Measurements from ENCODE around the gene CEP192.
"Not testable (repeated sequence)": the region's sequence is repeated elsewhere in the genome, so short reads cannot be mapped to it uniquely, and the experiment has no call there.

Gene CEP192

DNA sequence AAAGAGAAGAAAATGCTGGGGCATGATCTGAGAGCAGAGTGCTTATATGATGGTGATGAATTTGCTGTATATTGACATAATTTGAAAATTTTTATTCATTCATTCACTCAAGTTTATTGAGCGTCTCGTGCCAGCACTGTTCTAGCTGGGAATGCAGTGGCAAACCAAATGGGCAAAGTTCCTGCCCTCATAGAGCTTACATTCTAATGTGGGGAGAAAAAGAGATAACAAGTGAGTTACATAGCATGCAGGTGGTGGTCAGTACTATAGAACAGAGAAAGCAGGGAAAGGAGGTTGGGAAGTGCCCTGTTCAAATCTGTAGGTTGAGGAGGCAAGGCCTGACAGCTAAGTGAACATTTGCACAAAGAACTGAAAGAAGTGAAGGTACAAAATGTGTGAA, 4.3 kb downstream of the CEP192 start:
- no peak for DNase-seq

DNA sequence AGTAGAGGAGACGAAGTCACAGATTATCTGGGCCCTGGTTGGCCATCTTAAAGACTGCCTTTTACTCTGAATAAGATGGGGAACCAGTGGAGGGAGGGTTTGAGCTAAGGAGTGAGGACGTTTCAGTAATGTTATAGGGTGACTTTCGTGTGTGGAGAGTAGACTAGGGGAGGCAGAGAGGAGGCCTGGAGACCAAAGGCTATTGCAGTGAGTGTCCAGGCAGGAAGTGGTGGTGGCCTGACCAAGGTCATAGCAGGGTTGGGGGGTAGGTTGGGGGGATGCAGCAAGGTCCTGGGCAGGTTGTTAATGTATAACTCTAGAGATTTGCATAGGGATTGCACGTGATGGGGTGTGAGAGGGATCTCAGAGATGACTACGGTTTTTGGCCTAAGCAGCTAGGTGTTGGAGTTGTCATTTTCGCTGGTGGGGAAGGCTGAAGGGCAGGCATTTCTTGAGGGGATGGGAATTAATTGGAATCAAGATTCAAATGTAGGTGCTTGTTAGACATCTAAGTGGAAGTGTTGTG, 4.9 kb downstream of the CEP192 start:
- no peak for DNase-seq

DNA sequence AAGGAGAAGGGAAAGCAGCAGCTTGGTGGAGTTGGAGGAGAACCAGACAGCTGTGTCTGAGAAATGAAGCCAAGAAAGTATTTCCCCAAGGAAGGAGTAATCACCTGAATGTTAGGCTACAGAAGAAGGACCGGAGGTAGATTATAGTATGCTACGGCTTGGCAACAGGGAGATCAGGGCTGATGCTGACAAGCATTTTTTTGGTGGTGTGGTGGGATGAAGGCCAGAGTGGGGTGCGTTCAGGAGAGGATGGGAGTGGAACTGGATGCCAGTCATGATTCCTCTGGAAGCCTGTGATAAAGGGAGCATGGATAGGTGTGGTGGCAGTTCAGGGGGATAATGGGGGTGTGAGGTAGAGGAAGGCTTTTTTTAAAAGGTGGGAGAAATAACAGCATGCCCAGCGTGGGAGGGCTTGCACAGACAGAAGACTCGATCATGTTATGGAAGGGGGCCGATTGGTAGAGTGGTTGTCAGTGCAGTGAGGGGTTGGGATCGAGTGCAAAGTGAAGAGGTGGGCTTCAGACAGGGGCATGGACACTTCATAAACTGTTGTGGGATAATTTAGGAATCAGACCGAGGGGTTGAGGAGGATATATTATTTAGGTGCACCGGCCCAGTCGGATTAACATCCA, 5.6 kb downstream of the CEP192 start:
- no peak for DNase-seq

DNA sequence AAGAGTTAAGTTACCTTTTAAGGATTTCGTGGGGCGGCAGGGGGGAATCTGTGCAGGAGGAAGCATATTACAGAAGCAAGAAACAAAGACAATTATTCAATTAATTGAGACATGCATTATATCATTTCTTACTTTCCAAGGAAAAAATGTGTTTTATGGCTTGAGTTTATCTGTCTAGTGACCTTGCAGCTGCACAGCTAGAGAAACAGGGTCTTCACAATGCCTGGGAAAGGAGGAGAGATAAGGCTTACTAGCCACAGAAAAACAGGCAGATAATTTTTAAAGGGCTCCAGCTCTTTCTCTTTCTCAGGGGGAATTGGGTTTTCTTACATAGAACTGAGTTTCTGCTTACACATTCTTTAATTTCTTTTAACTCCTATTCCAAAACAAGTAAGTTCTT, 6.2 kb downstream of the CEP192 start:
- not testable (repeated sequence) for DNase-seq

DNA sequence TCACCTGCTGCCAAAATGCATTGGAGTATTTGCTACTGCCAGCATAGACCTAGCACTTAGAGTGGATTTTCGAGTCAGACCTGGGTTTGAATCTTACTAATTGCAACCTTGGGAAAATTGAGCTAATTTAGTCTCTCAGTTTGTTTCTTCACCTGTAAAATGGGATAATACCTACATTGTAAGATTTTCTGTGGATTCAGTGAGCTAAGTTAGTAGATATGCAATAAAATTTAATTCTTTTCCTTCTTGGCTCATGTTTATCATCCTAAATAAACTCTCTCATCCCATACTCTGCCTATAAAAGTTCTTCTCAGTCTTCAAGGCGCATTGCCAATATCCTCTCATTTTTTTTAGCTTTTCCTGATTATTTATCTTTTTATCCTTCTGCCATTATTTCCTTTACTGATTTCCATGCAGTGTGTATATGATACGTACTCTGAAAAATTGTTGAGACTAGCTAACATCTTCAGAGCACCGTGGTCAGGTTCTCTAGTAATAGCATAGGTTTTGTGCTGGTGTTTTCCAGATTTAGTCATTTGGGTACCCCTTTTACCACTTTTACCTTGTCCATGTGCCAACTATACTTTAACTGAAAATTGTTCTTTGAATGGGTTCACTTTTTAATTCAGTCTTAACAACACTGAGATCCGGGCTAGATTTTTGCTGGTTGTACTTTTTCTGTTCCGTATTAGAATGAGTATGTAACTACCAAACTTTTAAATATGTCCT, 7.3 kb downstream of the CEP192 start:
- DNase-seq, result no peak

DNA sequence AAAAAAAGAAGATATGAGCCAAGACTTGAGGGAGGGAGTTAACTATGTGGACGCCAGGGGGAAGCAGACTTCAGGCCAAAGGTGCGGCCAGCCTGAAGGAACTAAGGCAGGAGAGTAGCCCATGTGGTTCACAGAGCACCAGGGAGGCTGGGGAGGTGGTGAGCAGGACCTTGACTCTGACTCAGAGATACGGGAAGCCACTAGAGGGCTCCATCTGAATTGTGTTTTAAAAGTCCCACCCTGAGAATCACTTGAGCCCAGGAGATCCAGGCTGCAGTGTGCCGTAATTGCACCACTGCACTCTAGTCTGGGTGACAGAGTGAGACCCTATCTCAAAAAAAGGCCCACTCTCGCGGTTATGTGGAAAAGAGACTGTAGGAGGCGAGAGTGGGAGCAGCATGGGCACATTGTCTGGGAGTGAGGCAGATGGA, 12.3 kb downstream of the CEP192 start:
- no peak for DNase-seq

DNA sequence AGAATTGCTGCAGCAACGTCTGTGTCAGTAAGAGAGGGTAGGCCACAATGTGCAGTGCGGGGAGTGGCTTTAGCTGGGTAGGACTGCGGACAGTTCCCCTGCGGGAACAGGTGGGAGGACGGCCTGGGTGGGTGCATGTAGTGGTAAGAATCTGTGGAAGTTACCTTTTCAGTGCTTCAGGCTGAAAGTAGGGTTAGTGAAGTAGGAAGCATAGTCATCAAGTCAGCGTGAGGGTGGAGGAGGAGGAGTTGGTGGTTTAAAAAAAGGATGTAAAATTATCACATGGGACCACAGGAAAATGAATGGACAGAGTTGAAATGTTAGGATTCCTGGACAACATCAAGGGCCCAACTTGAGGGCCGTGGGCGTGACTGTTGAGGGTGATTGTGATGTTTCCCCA, 13.2 kb downstream of the CEP192 start:
- no peak for DNase-seq

DNA sequence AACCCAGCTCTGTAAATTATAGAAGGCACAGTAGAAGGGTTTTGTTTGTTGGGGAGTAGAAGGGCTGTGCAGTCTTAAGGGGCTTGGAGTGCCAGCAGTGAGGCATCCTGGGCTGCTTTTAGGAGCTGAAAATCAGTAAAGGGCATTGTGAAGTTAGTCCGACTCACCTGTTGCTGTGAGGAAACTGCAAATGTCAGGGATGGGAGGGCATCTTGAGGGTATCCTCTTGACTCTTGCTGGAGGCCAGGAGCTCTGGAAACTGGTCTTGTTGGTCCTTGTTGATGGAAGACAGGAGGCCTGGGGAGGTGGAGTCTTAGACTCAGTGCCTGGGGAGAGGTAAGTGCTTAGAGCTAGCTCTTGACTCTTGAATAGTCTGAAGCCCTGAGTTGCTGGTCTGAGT, 14.1 kb downstream of the CEP192 start:
- no peak for DNase-seq

DNA sequence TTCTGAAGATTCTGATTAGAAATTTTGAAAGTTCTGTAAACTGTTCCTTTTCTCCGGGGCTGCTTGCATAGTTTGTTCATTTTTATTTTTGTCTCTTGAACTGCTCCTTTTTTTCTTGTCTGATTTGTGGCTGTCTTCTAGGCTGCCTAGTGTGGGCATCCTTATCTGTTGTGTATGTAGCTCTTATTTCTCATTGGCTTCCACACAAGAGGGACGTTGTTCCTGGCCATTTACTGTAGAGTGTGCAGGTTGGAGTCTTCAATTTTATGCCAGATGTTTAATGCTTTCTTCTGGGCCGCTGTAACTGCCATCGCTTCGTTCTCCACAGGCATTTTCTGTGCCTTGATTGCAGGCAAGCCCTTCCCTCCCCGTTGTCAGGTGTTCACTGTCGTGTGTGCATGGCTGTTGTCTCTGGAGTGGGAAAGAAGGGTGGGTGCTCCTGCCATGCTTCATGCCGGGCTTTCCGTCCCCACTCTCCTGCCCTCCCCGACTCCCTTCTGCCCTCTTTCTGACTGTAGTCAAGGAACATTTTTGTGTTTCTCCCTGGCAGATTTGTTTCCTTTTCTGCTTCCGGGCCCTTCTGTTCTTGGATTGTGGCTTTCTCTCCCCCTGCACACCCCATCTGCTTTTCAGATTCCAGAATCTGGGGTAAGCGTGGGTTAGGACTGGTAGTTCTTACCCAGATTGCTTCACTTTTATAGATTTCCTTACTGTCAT, 15.5 kb downstream of the CEP192 start:
- no peak for DNase-seq

DNA sequence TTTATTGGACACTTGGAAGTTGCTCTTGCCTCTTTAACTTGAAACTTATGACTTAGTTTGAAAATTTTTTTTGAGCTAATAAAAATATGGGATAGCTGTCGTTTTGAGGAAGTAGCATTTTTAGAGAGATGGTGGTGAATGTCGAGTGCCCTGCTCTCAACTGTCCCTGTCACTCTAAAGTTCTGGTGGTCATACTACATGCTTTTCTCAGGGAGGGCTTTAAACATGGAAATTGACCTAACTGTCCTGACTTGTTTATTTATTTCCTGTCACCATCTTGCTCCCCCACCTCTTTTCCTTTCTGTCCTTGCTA, 16.0 kb downstream of the CEP192 start:
- DNase-seq, result no peak

DNA sequence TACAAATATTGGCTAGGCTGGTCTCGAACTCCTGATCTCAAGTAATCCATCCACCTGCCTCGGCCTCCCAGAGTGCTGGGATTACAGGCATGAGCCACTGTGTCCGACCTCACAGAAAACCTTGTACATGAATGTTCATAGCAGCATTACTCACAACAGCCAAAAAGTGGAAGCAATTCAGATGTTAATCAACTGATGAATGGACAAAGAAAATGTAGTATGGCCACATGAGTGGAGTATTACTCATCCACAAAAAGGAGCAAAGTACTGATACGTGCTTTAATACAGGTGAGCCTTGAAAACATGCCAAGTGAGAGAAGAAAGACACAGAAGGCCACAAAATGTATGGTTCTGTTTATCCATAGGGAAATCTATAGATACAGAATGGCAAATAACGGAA, 20.6 kb downstream of the CEP192 start:
- no peak for DNase-seq

DNA sequence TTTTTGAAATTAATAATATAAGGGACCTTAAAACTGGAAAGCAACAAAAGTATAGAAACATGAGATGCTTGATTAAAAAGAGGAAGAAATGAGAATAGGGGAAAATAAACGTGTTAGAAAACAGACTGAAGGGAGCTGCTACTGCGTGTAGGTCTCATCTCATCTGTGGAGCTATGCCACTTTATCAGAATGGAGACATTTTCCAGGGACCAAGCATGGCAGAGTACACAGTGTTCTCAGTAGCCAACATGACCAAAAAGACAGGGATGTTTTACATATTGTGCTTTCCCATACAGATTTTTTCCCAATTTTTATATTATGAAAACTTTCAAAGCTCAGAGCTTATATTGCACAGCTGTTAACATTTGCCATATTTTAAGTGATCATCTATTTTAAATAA, 23.1 kb downstream of the CEP192 start:
- DNase-seq, result no peak

DNA sequence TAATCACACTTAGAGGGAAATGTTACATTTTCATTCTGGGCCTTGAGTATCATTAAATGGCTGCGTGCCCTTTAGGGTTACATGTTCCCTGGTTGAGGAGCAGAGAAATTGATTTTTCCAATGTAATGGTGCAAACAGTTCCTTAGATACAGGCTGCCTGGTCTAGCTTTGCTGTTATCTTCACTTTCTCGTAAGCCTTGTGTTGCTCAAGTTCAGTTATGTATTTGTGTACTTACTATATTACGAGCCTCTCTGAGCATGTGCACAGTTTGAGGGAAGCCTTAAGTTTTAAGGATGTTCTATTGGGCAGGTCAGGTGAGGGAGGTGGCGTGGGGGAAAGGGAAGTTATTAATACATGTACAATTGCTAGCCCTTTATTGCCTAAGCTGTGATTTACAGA, 23.7 kb downstream of the CEP192 start:
- no peak for DNase-seq

DNA sequence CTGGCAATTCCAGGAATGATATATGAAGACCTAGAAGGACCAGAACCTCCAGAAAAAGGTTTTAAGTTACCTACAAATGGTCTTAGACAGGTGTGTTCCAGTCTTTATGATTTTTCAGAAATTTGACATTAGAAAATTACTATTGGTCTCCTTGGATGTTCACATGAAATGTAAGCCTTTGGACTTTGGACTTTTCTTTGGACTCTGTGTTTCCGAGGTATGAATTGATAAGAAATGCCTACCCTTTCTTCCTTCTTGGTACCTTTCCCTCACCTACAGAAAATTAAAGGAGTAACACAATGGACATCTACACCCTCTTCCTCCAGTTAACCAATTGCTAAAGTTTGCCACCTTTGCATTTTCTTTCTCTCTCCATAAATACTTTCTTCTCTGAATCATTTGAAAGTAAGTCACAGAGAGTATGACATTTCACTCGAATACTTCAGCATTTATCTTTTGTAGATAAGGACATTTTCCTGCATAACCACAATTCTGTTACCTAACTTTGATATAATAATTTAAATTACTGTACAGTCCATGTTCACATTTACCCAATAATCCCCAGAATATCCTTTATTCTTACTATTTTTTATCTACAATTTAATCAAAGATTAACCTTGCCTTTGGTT, 26.2 kb downstream of the CEP192 start:
- DNase-seq, result no peak

DNA sequence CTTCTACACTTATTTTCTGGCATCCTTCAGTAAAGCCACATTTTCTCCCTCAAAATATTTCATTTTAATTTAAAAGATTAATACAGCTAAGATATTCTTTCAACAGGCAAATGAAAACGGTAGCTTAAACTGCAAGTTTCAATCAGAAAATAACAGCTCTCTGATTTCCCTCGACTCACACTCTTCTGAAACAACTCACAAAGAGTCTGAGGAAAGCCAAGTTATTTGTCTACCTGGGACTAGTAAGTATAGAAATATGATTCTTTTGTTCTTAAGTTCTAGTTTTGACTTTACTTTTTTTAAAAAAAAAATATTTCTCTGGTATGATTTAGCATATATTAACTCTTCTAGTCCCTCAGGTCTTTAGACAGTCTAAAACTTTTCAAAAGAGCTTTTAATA, 27.2 kb downstream of the CEP192 start:
- DNase-seq, result no peak

DNA sequence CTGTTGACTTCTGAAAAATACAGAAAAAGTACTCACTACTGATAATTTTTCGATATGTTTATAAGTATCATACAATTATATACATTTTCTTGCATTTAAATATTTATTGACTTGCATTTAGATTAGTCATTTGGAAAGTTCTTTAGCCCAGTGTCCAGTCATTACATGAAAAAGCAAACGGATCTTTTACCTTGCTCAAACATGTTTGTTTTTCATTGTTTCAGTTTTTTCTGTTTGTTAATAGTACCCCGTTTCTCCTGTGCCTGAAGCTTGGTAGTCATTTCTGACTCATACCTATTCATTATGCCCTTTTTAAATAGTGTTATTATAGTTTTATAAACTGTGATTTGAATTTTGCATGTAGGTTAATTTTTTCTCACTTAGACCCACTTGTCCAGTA, 28.1 kb downstream of the CEP192 start:
- DNase-seq, result no peak

DNA sequence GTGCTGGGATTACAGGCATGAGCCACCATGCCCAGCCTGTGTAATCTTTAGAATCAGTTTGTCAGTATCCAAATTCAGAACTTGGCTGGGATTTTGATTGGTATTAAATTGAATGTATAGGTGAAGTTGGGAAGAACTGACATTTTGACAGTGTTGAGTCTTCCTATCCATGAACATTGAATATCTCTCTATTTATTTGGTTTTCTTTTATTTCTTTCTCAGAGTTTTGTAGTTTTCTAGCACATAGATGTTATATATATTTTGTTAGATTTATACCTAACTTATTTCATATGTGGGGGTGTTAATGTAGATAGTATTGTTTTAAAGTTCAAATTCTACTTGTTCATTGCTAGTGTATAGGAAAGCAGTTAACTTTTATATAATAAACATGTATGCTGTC, 31.5 kb downstream of the CEP192 start:
- no peak for DNase-seq

DNA sequence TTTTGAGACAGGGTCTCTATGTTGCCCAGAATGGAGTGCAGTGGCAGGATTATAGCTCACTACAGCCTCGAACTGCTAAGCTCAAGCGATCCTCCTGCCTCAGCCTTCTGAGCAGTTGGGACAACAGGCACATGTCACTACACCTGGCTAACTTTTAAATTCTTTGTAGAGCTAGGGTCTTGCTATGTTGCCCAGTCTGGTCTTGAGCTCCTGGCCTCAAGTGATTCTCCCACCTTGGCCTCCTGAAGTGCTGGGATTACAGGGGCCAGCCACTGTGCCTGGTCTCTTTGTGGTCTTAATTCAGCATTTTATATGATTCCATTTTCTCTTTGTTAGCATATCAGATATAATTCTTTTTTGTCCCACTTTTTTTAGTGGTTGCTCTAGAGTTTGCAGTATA, 34.1 kb downstream of the CEP192 start:
- no peak for DNase-seq

DNA sequence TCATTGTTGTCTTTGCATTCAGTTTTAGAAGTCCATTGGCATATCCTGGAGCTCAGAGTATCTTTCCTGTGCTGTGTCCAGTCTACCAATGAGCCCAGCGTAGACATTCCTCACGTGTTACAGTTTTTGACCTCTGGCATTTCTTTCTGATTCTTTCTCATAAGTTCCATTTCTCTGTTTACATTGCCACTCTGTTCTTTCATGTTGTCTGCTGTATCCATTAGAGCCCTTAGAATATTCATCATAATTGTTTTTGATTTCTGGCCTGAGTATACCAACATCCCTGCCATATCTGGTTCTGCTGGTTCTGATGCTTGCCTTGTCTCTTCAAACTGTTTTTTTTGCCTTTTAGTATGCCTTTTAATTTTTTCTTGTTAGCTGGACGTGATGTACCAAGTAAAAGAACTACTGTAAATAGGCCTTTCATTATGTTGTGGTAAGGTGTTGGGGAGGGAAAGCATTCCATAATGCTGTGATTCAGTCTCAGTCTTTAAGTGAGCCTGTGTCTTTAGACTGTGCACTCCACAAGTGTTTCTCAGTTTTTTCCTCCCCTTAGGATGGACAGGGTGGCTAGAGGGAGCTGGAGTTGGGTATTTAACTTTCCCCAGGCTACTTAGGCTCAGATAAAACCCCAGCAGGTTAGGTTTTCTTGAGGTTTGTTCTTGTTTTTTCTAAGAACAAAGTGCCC, 35.6 kb downstream of the CEP192 start:
- no peak for DNase-seq

DNA sequence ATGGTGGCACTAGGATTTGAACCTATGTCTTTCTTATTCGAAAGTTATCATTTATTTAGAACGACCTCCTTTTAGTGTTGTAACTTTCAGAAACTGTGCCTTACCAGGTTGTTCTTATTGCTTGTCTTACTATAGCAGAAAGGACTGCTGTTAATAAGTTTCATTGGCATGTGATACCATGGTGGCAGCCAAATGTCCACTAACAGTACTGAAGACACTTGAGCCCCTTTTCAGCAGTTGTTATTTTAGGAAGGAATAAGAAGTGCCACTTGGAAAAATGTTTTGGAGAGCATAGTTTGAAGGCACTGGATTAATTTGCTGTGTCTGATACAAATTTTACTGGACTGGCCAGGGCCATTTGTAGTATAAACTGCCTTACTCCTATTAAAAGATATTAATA, 37.7 kb downstream of the CEP192 start:
- no peak for DNase-seq

DNA sequence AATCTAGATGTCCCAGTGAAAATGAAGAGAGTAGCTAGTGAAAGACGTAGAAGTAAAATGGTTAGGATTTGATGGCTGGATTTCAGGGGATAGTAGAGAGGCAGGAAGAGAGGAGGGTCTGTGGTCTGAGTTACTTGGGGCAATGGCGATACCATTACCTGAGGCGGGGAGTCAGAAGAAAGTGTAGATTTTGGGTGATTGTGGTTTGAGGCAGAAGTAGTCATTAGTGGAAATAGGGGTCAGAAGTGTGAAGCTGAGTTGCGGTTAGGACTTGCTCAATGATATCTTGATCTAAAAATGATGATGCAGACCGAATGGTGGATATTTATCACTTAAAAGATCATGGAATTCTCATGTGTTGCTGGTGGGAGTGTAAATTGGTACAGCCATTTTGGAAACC, 41.0 kb downstream of the CEP192 start:
- DNase-seq, result no peak

DNA sequence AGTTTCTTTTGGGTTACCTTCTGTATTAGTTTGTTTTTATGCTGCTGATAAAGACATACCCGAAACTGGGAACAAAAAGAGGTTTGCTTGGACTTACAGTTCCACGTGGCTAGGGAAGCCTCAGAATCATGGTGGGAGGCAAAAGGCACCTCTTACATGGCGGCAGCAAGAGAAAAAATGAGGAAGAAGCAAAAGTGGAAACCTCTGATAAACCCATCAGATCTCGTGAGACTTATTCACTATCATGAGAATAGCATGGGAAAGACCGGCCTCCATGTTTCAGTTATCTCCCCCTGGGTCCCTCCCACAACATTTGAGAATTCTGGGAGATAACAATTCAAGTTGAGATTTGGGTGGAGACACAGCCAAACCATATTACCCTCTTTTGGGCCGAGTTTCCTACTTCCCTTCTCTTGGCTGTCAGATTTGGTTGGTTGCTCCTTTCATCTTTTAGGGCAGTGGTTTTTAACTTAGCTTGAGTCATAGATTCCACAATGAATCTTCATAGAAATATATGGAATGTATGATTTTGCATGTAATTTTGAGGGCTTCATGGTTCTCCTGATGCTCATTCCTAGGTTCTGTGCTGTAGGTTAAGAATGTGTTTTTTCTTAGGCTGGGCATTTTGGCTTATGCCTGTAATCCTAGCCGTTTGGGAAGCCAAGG, 44.2 kb downstream of the CEP192 start:
- DNase-seq, result no peak

All from NCI-H2029 treated with DMSO at 0.1 percent for 48 hours (cell line).